Smooth muscle cell (in vitro differentiated cells): ENCODE measurements around the gene TIMM8B. TPM values are rescaled to one million over a fixed set of nuclear protein-coding genes. Genes with fewer than 3 reads are reported as not detected.

Experiments
- DNase-seq: peaks from one replicate; lab custom pipeline; 2025; ENCODE audit not compliant: unreplicated experiment; lab: John Stamatoyannopoulos, UW
- H2AFZ ChIP-seq: fragments of 200-600 bp; sonication (generic); 2 replicates; pipeline ENCODE4 v1.6.0; 2016; ENCODE audit warnings: antibody characterized with exemption, low read depth, mild to moderate bottlenecking
- H3F3A ChIP-seq: fragments of 200-600 bp; sonication (generic); 2 replicates; pipeline ENCODE4 v1.6.0; 2017; ENCODE audit warnings: antibody characterized with exemption, low read depth
- H3K27ac ChIP-seq: fragments of 200-600 bp; sonication (generic); 2 replicates; pipeline ENCODE4 v1.5.1; 2016; ENCODE audit warnings: low read depth, mild to moderate bottlenecking
- H3K27me3 ChIP-seq: fragments of 200-600 bp; sonication (generic); 2 replicates; pipeline ENCODE4 v1.6.1; 2016; ENCODE audit warnings: low read depth, mild to moderate bottlenecking
- H3K36me3 ChIP-seq: fragments of 200-600 bp; sonication (generic); 2 replicates; pipeline ENCODE4 v1.5.1; 2016; ENCODE audit warnings: low read depth
- H3K4me1 ChIP-seq: fragments of 200-600 bp; sonication (generic); 2 replicates; pipeline ENCODE4 v1.5.1; 2016; ENCODE audit warnings: low read depth
- H3K4me2 ChIP-seq: fragments of 200-600 bp; sonication (generic); 2 replicates; pipeline ENCODE4 v1.6.0; 2016; ENCODE audit warnings: mild to moderate bottlenecking
- H3K4me3 ChIP-seq: fragments of 200-600 bp; sonication (generic); 2 replicates; pipeline ENCODE4 v1.5.1; 2016; ENCODE audit warnings: mild to moderate bottlenecking
- H3K79me2 ChIP-seq: fragments of 200-600 bp; sonication (generic); 2 replicates; pipeline ENCODE4 v1.6.0; 2016; ENCODE audit warnings: low read depth, mild to moderate bottlenecking
- H3K9ac ChIP-seq: fragments of 200-600 bp; sonication (generic); 2 replicates; pipeline ENCODE4 v1.6.0; 2016; ENCODE audit warnings: low read depth
- H3K9me3 ChIP-seq: fragments of 200-600 bp; sonication (generic); replicated peaks from 2 replicates; pipeline ENCODE4 v1.5.1; 2016; ENCODE audit warnings: low read depth
- H4K20me1 ChIP-seq: fragments of 200-600 bp; sonication (generic); 2 replicates; pipeline ENCODE4 v1.6.0; 2016; ENCODE audit warnings: low read depth
- CTCF ChIP-seq: fragments of 200-600 bp; sonication (generic); IDR thresholded peaks from 2 replicates; pipeline ENCODE4 v1.5.1; 2017; ENCODE audit warnings: borderline replicate concordance, mild to moderate bottlenecking, antibody characterized with exemption; ENCODE audit not compliant: insufficient read depth, poor library complexity, severe bottlenecking
- WGBS: methylation state at CpG from one replicate; pipeline ENCODE4 v1.1.7; 2016; ENCODE audit warnings: low lambda C conversion rate; 5-methylcytosine and 5-hydroxymethylcytosine counted together
- polyA plus RNA-seq: library from polyadenylated mRNA; unstranded; fragments of >200 nt; fragmentation: Nextera tagmentation; extraction: Ambion mirVana; gene quantifications from 2 replicates; pipeline ENCODE4 v1.2.1, GENCODE V29; 2016
- total RNA-seq: library from RNA; depleted of rRNA; stranded (reverse); fragments of >200 nt; gene quantifications from 2 replicates; pipeline ENCODE4 v1.2.3, GENCODE V29; 2014

The TIMM8B gene
- total and polyA plus RNA-seq, 2 experiments from 2014 or later = 55.7 to 79.8 TPM

DNA sequence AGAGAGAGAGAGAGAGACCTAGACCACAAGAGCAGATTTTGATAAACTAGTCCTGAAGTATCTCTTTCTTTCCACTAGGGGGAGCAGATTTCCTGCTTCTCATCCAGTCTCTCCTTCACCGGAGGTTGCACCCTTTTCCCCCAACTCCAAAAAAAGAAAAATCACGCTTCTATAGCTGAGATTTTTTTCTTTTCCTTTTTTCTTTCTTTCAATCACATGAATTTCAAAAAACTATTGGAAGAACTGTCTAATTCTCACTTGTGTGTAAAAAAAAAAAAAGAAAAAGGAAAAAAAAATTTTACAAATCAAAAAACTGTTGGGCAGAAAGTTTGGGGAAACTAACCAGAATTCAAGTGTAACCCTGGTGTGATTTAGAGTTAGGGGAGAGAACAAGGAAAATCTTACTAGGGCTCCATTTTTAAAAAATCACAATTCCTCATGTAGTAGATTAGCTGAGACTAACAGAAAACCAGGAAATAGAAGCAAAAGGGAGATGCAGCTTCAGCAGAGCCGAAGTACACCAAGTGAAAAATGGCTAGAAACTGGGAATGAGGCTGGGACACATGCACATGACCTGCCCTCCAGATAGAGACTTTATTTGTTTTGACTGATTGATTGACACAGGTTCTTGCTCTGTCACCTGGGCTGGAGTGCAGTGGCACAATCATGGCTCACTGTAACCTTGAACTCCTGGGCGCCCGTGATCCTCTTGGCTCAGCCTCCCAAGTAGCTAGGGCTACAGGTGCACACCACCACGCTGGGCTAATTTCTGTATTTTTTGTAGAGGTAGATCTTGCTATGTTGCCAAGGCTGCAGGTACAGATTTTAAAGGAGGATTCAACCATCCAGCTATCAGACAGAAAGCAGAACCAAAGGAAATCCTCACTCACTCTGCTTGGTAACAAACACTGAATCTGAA is 27.2 kb upstream of the TIMM8B start:
- peak; percentile 79 for TF ChIP-seq CTCF
- H2AFZ ChIP-seq = no peak overlapping the region

GRCh38 chr11:112106070-112106469 is 19.5 kb upstream of the TIMM8B start:
- Histone ChIP-seq H2AFZ (no peak overlapping the region), H3K9ac (no peak overlapping the region), H3K27ac (no peak overlapping the region), H3K4me2 (no peak overlapping the region), H3K4me3 (no peak overlapping the region), H4K20me1 (no peaks in the 10 kb centered on the region), H3K27me3 (no peaks in the 10 kb centered on the region), H3K36me3 (no peaks in the 10 kb centered on the region), H3K9me3 (no peaks in the 10 kb centered on the region), H3K79me2 (no peaks in the 10 kb centered on the region), H3F3A (peaks cover 2% of the 10 kb centered on the region), H3K4me1 (no peaks in the 10 kb centered on the region)
- DNase-seq = no peak
- no peak for TF ChIP-seq CTCF
- 92% methylated on average over 8 of the region's 8 CpGs for WGBS

More for the DNA sequence above, 27.2 kb upstream of the TIMM8B start:
- H3K36me3 ChIP-seq = no peaks in the 10 kb centered on the region
- peak overlapping the region; percentile 62 for H3K4me2 ChIP-seq
- no peaks in the 10 kb centered on the region for H4K20me1 ChIP-seq
- DNase-seq = no peak
- no peaks in the 10 kb centered on the region for H3K27me3 ChIP-seq
- no peaks in the 10 kb centered on the region for H3K9me3 ChIP-seq
- no peak overlapping the region for H3K27ac ChIP-seq
- peak overlapping the region; percentile 25 for H3K4me3 ChIP-seq
- H3F3A ChIP-seq = no peaks in the 10 kb centered on the region
- H3K79me2 ChIP-seq = no peaks in the 10 kb centered on the region
- H3K4me1 ChIP-seq = no peaks in the 10 kb centered on the region
- WGBS = 70% methylated on average over 6 of the region's 6 CpGs
- H3K9ac ChIP-seq = no peak overlapping the region

- Histone ChIP-seq H2AFZ (no peak overlapping the region), H3K4me2 (no peak overlapping the region), H3K9me3 (no peaks in the 10 kb centered on the region), H3F3A (peaks cover 3% of the 10 kb centered on the region), H3K79me2 (no peaks in the 10 kb centered on the region), H3K36me3 (no peaks in the 10 kb centered on the region), H3K4me1 (no peaks in the 10 kb centered on the region), H4K20me1 (no peaks in the 10 kb centered on the region), H3K27me3 (no peaks in the 10 kb centered on the region), H3K9ac (no peak overlapping the region), H3K4me3 (no peak overlapping the region), H3K27ac (no peak overlapping the region)
- DNase-seq = no peak
- WGBS = 94% methylated on average over 6 of the region's 6 CpGs
- no peak for TF ChIP-seq CTCF
These were observed 16.9 kb upstream of the TIMM8B start for GRCh38 chr11:112103446-112103845.
